Gastrocnemius medialis (tissue), 4 donors: ENCODE data around the gene SMAD6. TPM values are rescaled to one million over a fixed set of nuclear protein-coding genes. Genes with fewer than 3 reads are reported as not detected.

ENCODE experiments used
- ATAC-seq, 2 donors: fragments of 150-250 bp; one replicate each; pipeline ENCODE4 v1.9.1; 2016
- DNase-seq, 2 donors: peaks; one replicate each; pipeline ENCODE4 v3.0.0-alpha.2; 2019
- H3K27ac ChIP-seq, 4 donors: fragments of 200-600 bp; sonication (generic); 1 replicate in 1 of 4; 2 replicates in 3 of 4; pipeline ENCODE4 v1.5.1; 2016 to 2018; ENCODE audit warnings: mild to moderate bottlenecking in 2 of 4, moderate library complexity in 1 of 4
- H3K27me3 ChIP-seq, 3 donors: fragments of 200-600 bp; sonication (generic) in 2 of 3; 1 replicate in 1 of 3; 2 replicates in 2 of 3; pipeline versions ENCODE4 v1.5.1 to v1.6.0; 2016 to 2019; ENCODE audit warnings: mild to moderate bottlenecking in 1 of 3, moderate library complexity in 1 of 3
- H3K36me3 ChIP-seq, 2 donors: fragments of 200-600 bp; sonication (generic) in 1 of 2; one replicate each; pipeline ENCODE4 v1.5.1; 2017 to 2018
- H3K4me1 ChIP-seq, 2 donors: fragments of 200-600 bp; sonication (generic) in 1 of 2; one replicate each; pipeline ENCODE4 v1.5.1; 2016 to 2017; ENCODE audit warnings: mild to moderate bottlenecking in 2 of 2
- H3K4me3 ChIP-seq, 4 donors: fragments of 200-600 bp; sonication (generic) in 3 of 4; 1 replicate in 1 of 4; 2 replicates in 3 of 4; pipeline ENCODE4 v1.5.1; 2016 to 2019; ENCODE audit warnings: mild to moderate bottlenecking in 2 of 4
- H3K9me3 ChIP-seq, 3 donors: fragments of 200-600 bp; sonication (generic) in 2 of 3; 1 replicate in 1 of 3; 2 replicates in 2 of 3; pipeline ENCODE4 v1.5.1; 2016 to 2019
- CTCF ChIP-seq, 5 experiments: fragments of 450-650 bp in 3 of 5; fragments of 200-600 bp in 2 of 5; sonication (generic) in 2 of 5; IDR thresholded peaks in 4 of 5; conservative IDR thresholded peaks in 1 of 5; 1 replicate in 4 of 5; 2 replicates in 1 of 5; pipeline ENCODE4 v1.5.1; 2016 to 2019; ENCODE audit warnings: antibody characterized with exemption in 5 of 5, mild to moderate bottlenecking in 3 of 5, moderate library complexity in 3 of 5
- POLR2A ChIP-seq, 2 donors: fragments of 450-650 bp; IDR thresholded peaks; one replicate each; pipeline ENCODE4 v1.6.1; 2017; ENCODE audit warnings: antibody characterized with exemption in 2 of 2, mild to moderate bottlenecking in 2 of 2, moderate library complexity in 2 of 2
- in situ Hi-C, 4 donors: fragments of 200-750 bp; cut with MboI; loops; one replicate each; pipeline versions ENCODE4 v1.15.0 to v1.8.0; 2017; ENCODE audit warnings: low sequenced_read_pairs in 4 of 4
- intact Hi-C: fragments of 100-400 bp; cut with DNase I; formaldehyde crosslinking; loops from one replicate; pipeline ENCODE4 v1.15.1; 2023; ENCODE audit warnings: low total_unique reads
- total RNA-seq, 4 donors: library from RNA; depleted of rRNA; stranded (reverse); fragments of >200 nt; gene quantifications; one replicate each; pipeline versions ENCODE4 v1.1.0 to v1.2.3, GENCODE V29; 2016

SMAD6 gene
- total RNA-seq, 4 donors from 2014 or later = 2.2 to 3.7 (median 2.4) TPM

- intact Hi-C loops = no loop called here
- peaks cover 13 to 17% of the 10 kb centered on the region in 2 donors for H3K4me1 ChIP-seq
- no peaks in the 10 kb centered on the region for H3K36me3 ChIP-seq
- ATAC-seq = no peak
- in situ Hi-C loops = loop anchor here in 1 of 4 donors (5.0 kb wide), 1 partner anchor 163 kb away; no protein-coding TSS in a partner anchor
- H3K9me3 ChIP-seq = no peaks in the 10 kb centered on the region
- H3K27ac ChIP-seq = no peak overlapping the region
- no peak for TF ChIP-seq POLR2A (IDR thresholded peaks at IDR 0.05)
- no peak for DNase-seq
- no peak overlapping the region for H3K4me3 ChIP-seq
- no peaks in the 10 kb centered on the region for H3K27me3 ChIP-seq
These were observed 63.6 kb downstream of the SMAD6 start for GRCh38 chr15:66765478-66766281.

GRCh38 chr15:66766282-66767230 lies 64.5 kb downstream of the SMAD6 start:
- in situ Hi-C loops = loop anchor here in 1 of 4 donors (5.0 kb wide), 1 partner anchor 164 kb away; no protein-coding TSS in a partner anchor
- intact Hi-C loops = no loop called here

GRCh38 chr15:66767240-66767659 lies 65.2 kb downstream of the SMAD6 start:
- Histone ChIP-seq H3K27ac (no peak overlapping the region), H3K4me3 (no peak overlapping the region), H3K36me3 (no peaks in the 10 kb centered on the region), H3K27me3 (no peaks in the 10 kb centered on the region), H3K9me3 (no peaks in the 10 kb centered on the region), H3K4me1 (peaks cover 12 to 14% of the 10 kb centered on the region in 2 donors)
- in situ Hi-C loops = loop anchor here in 1 of 4 donors (5.0 kb wide), 1 partner anchor 165 kb away; no protein-coding TSS in a partner anchor
- ATAC-seq = no peak
- intact Hi-C loops = no loop called here
- no peak for DNase-seq
- TF ChIP-seq POLR2A (IDR thresholded peaks at IDR 0.05) (no peak), CTCF (IDR thresholded peaks at IDR 0.05 in 4 of 5, conservative IDR thresholded peaks at IDR 0.05 in 1 of 5) (no peak)

More at GRCh38 chr15:66766282-66767230, 64.5 kb downstream of the SMAD6 start:
- ATAC-seq (no peak), DNase-seq (no peak)
- Histone ChIP-seq H3K27ac (no peak overlapping the region), H3K4me3 (no peak overlapping the region), H3K27me3 (no peaks in the 10 kb centered on the region), H3K4me1 (peaks cover 13 to 17% of the 10 kb centered on the region in 2 donors), H3K9me3 (no peaks in the 10 kb centered on the region), H3K36me3 (no peaks in the 10 kb centered on the region)
- no peak for TF ChIP-seq POLR2A (IDR thresholded peaks at IDR 0.05)

- no peaks in the 10 kb centered on the region for H3K36me3 ChIP-seq
- H3K9me3 ChIP-seq = no peaks in the 10 kb centered on the region
- no peaks in the 10 kb centered on the region for H3K27me3 ChIP-seq
- in situ Hi-C loops (loop anchor here in 1 of 4 donors (5.0 kb wide), 1 partner anchor 167 kb away; no protein-coding TSS in a partner anchor), intact Hi-C loops (no loop called here)
- peaks cover 3 to 8% of the 10 kb centered on the region in 2 donors for H3K4me1 ChIP-seq
- no peak overlapping the region for H3K27ac ChIP-seq
- no peak overlapping the region for H3K4me3 ChIP-seq
- DNase-seq (no peak), ATAC-seq (no peak)
- TF ChIP-seq POLR2A (IDR thresholded peaks at IDR 0.05) = no peak
These were observed 67.0 kb downstream of the SMAD6 start for GRCh38 chr15:66768987-66769386.

GRCh38 chr15:66770518-66771350 lies 68.7 kb downstream of the SMAD6 start:
- intact Hi-C loops (no loop called here), in situ Hi-C loops (loop anchor here in 2 of 4 donors (5.0 to 10.0 kb wide), 2 partner anchors 148 to 156 kb away; no protein-coding TSS in a partner anchor)

More at GRCh38 chr15:66770518-66771350, 68.7 kb downstream of the SMAD6 start:
- TF ChIP-seq CTCF (IDR thresholded peaks at IDR 0.05 in 4 of 5, conservative IDR thresholded peaks at IDR 0.05 in 1 of 5) (no peak), POLR2A (IDR thresholded peaks at IDR 0.05) (no peak)
- Histone ChIP-seq H3K36me3 (no peaks in the 10 kb centered on the region), H3K27me3 (no peaks in the 10 kb centered on the region), H3K4me1 (peaks cover 0 to 13% of the 10 kb centered on the region in 2 donors), H3K27ac (no peak overlapping the region), H3K9me3 (no peaks in the 10 kb centered on the region), H3K4me3 (no peak overlapping the region)
- no peak for ATAC-seq
- DNase-seq = no peak
